CD14-positive monocyte (primary cell): ENCODE measurements around the gene NOL6. TPM values are rescaled to one million over a fixed set of nuclear protein-coding genes. Genes with fewer than 3 reads are reported as not detected.

Experiments used
- DNase-seq, 3 donors: peaks; one replicate each; pipeline ENCODE4 v3.0.0-alpha.2; 2011 to 2022
- H2AFZ ChIP-seq: 2 replicates; pipeline ENCODE4 v1.6.0; 2012; ENCODE audit warnings: mild to moderate bottlenecking, low read depth, low read length, inconsistent platforms; ENCODE audit not compliant: insufficient read depth, poor library complexity, severe bottlenecking
- H3K27ac ChIP-seq, 2 donors: 1 replicate in 1 of 2; 2 replicates in 1 of 2; pipeline ENCODE4 v1.5.1; 2012 to 2013; ENCODE audit warnings: low read length in 2 of 2, control low read depth in 1 of 2, inconsistent platforms in 1 of 2, low read depth in 1 of 2, mild to moderate bottlenecking in 1 of 2
- H3K27me3 ChIP-seq, 2 donors: one replicate each; pipeline versions ENCODE4 v1.6.0 to v1.6.1; 2011 to 2013; ENCODE audit warnings: low read length in 2 of 2; ENCODE audit not compliant: control insufficient read depth in 2 of 2, insufficient read depth in 2 of 2
- H3K36me3 ChIP-seq, 2 donors: replicated peaks in 1 of 2; 1 replicate in 1 of 2; 2 replicates in 1 of 2; pipeline versions ENCODE4 v1.5.1 to v1.6.1; 2012 to 2013; ENCODE audit warnings: low read length in 2 of 2, control low read depth in 1 of 2, inconsistent platforms in 1 of 2, mild to moderate bottlenecking in 1 of 2; ENCODE audit not compliant: insufficient read depth in 2 of 2, control insufficient read depth in 1 of 2
- H3K4me1 ChIP-seq, 2 donors: 1 replicate in 1 of 2; 2 replicates in 1 of 2; pipeline versions ENCODE4 v1.5.1 to v1.6.1; 2012 to 2013; ENCODE audit warnings: low read length in 2 of 2, control low read depth in 1 of 2, inconsistent platforms in 1 of 2, mild to moderate bottlenecking in 1 of 2, moderate library complexity in 1 of 2; ENCODE audit not compliant: insufficient read depth in 2 of 2, control insufficient read depth in 1 of 2
- H3K4me2 ChIP-seq: replicated peaks from 2 replicates; pipeline ENCODE3; 2012; ENCODE audit warnings: low read length, moderate library complexity, mild to moderate bottlenecking; ENCODE audit not compliant: poor library complexity, severe bottlenecking; ENCODE audit errors: extremely low read depth
- H3K4me3 ChIP-seq, 3 experiments: fragments of 200-600 bp in 1 of 3; sonication (generic) in 1 of 3; replicated peaks in 1 of 3; 1 replicate in 2 of 3; 2 replicates in 1 of 3; pipeline ENCODE4 v1.5.1; 2011 to 2013; ENCODE audit warnings: low read length in 3 of 3, mild to moderate bottlenecking in 3 of 3, control low read depth in 2 of 3, low read depth in 2 of 3, inconsistent platforms in 1 of 3, moderate library complexity in 1 of 3
- H3K79me2 ChIP-seq: 2 replicates; pipeline ENCODE4 v1.6.0; 2012; ENCODE audit warnings: mild to moderate bottlenecking, control low read depth, inconsistent platforms, low read length, moderate library complexity; ENCODE audit not compliant: insufficient read depth
- H3K9ac ChIP-seq: 2 replicates; pipeline ENCODE4 v1.6.0; 2017; ENCODE audit warnings: low read length, mild to moderate bottlenecking; ENCODE audit not compliant: insufficient read depth, poor library complexity, severe bottlenecking
- H3K9me3 ChIP-seq, 2 donors: replicated peaks in 1 of 2; 1 replicate in 1 of 2; 2 replicates in 1 of 2; pipeline versions ENCODE4 v1.5.1 to v1.6.1; 2012 to 2013; ENCODE audit warnings: low read length in 2 of 2, control low read depth in 1 of 2; ENCODE audit not compliant: control insufficient read depth in 1 of 2, insufficient read depth in 1 of 2
- H4K20me1 ChIP-seq: 2 replicates; pipeline ENCODE4 v1.6.0; 2012; ENCODE audit warnings: mild to moderate bottlenecking, low read length, control low read depth, moderate library complexity; ENCODE audit not compliant: insufficient read depth
- H3K27ac Mint-ChIP-seq, 7 donors: one replicate each; pipeline ENCODE4 v1.8.0; 2020; ENCODE audit warnings: mild to moderate bottlenecking in 7 of 7, mixed read lengths in 7 of 7, moderate library complexity in 6 of 7, inconsistent platforms in 2 of 7
- H3K27me3 Mint-ChIP-seq, 3 donors: one replicate each; pipeline ENCODE4 v1.8.0; 2021 to 2022; ENCODE audit warnings: low read depth in 3 of 3, mild to moderate bottlenecking in 3 of 3, mixed read lengths in 3 of 3, moderate library complexity in 3 of 3, inconsistent platforms in 1 of 3
- H3K36me3 Mint-ChIP-seq, 2 donors: one replicate each; pipeline ENCODE4 v1.8.0; 2020; ENCODE audit warnings: mixed read lengths in 2 of 2, inconsistent platforms in 1 of 2, mild to moderate bottlenecking in 1 of 2
- H3K4me1 Mint-ChIP-seq: one replicate; pipeline ENCODE4 v1.8.0; 2020; ENCODE audit warnings: mild to moderate bottlenecking, mixed read lengths
- H3K4me3 Mint-ChIP-seq, 2 donors: one replicate each; pipeline ENCODE4 v1.8.0; 2020; ENCODE audit warnings: mild to moderate bottlenecking in 2 of 2, mixed read lengths in 2 of 2, moderate library complexity in 1 of 2
- H3K9me3 Mint-ChIP-seq, 7 donors: one replicate each; pipeline ENCODE4 v1.8.0; 2020 to 2022; ENCODE audit warnings: mixed read lengths in 7 of 7, mild to moderate bottlenecking in 6 of 7, moderate library complexity in 6 of 7, inconsistent platforms in 2 of 7
- CTCF ChIP-seq: fragments of 200-600 bp; IDR thresholded peaks from one replicate; pipeline ENCODE4 v1.8.0; 2022; ENCODE audit warnings: antibody characterized with exemption, mild to moderate bottlenecking
- WGBS: methylation state at CpG from one replicate; pipeline ENCODE4 v1.1.5; 2013; ENCODE audit warnings: missing lambda C conversion rate; ENCODE audit not compliant: insufficient coverage; 5-methylcytosine and 5-hydroxymethylcytosine counted together
- intact Hi-C, 2 donors: fragments of 100-400 bp; cut with micrococcal nuclease; formaldehyde crosslinking; loops; one replicate each; pipeline versions ENCODE4 v1.15.0 to v1.15.1; 2023
- polyA plus RNA-seq, 3 donors: library from polyadenylated mRNA; depleted of rRNA in 1 of 3; unstranded in 2 of 3; stranded (reverse) in 1 of 3; fragments of 300-500 nt in 2 of 3; fragments of >200 nt in 1 of 3; fragmentation: Illumina TruSeq in 2 of 3; gene quantifications; 1 replicate in 2 of 3; 2 replicates in 1 of 3; pipeline ENCODE4 v1.2.3, GENCODE V29; 2012 to 2021

NOL6 gene
- polyA plus RNA-seq, 3 donors = 4.6 to 21.9 (median 10.1) TPM

GRCh38 chr9:33472881-33473615 lies 676 bp downstream of the NOL6 start:
- DNase-seq = no peak
- H3K4me2 ChIP-seq = peak overlapping the region; percentile 96
- H3K4me1 ChIP-seq = peaks cover 16 to 19% of the 10 kb centered on the region in 2 donors
- WGBS = 9% methylated on average over 18 of the region's 18 CpGs
- H3K4me3 Mint-ChIP-seq = peak overlapping the region; percentile 99 to 100
- H3K36me3 ChIP-seq = peaks cover 34 to 44% of the 10 kb centered on the region in 2 donors
- no peaks in the 10 kb centered on the region for H3K27me3 Mint-ChIP-seq
- peaks cover 39 to 44% of the 10 kb centered on the region in 2 donors for H3K36me3 Mint-ChIP-seq
- no peaks in the 10 kb centered on the region for H3K9me3 ChIP-seq
- H3K27ac ChIP-seq = peak overlapping the region; percentile 42 to 77
- peak overlapping the region; percentile 86 to 97 (median 93) for H3K27ac Mint-ChIP-seq
- no peak for TF ChIP-seq CTCF
- H3K79me2 ChIP-seq = peaks cover 24% of the 10 kb centered on the region
- no peaks in the 10 kb centered on the region for H4K20me1 ChIP-seq
- H3K4me1 Mint-ChIP-seq = peaks cover 16% of the 10 kb centered on the region
- no peaks in the 10 kb centered on the region for H3K27me3 ChIP-seq
- peaks cover 0 to 2% (median 0%) of the 10 kb centered on the region in 7 donors for H3K9me3 Mint-ChIP-seq
- intact Hi-C loops = loop anchor here in 1 of 2 donors (10.0 kb wide), 2 partner anchors 178 to 448 kb away; partner anchors contain the start of genes DNAJA1 and NFX1
- peak overlapping the region; percentile 80 for H3K9ac ChIP-seq
- peak overlapping the region; percentile 82 to 99 (median 97) for H3K4me3 ChIP-seq
- H2AFZ ChIP-seq = peak overlapping the region; percentile 93

- no peak for DNase-seq
- WGBS = 95% methylated on average over 12 of the region's 16 CpGs
- H3K79me2 ChIP-seq = peaks cover 24% of the 10 kb centered on the region
- TF ChIP-seq CTCF = no peak
- intact Hi-C loops = loop anchor here in 1 of 2 donors (10.0 kb wide), 2 partner anchors 178 to 448 kb away; partner anchors contain the start of genes DNAJA1 and NFX1
- no peaks in the 10 kb centered on the region for H3K9me3 ChIP-seq
- peaks cover 41 to 51% of the 10 kb centered on the region in 2 donors for H3K36me3 ChIP-seq
- H3K9me3 Mint-ChIP-seq = peaks cover 0 to 2% (median 0%) of the 10 kb centered on the region in 7 donors
- H3K4me3 Mint-ChIP-seq = no peak overlapping the region
- H3K27ac ChIP-seq = peak overlapping the region in 1 of 2 donors; percentile 26
- H3K36me3 Mint-ChIP-seq = peaks cover 45 to 51% of the 10 kb centered on the region in 2 donors
- H3K4me1 Mint-ChIP-seq = peaks cover 16% of the 10 kb centered on the region
- no peaks in the 10 kb centered on the region for H3K27me3 ChIP-seq
- no peak overlapping the region for H3K4me2 ChIP-seq
- no peaks in the 10 kb centered on the region for H4K20me1 ChIP-seq
- H3K4me3 ChIP-seq = peak overlapping the region in 1 of 3 experiments; percentile 97
- H2AFZ ChIP-seq = no peak overlapping the region
- H3K4me1 ChIP-seq = peaks cover 16 to 19% of the 10 kb centered on the region in 2 donors
- H3K9ac ChIP-seq = no peak overlapping the region
- peak overlapping the region in 3 of 7 donors; percentile 50 to 97 (median 91) for H3K27ac Mint-ChIP-seq
- no peaks in the 10 kb centered on the region for H3K27me3 Mint-ChIP-seq
These were observed 1.4 kb downstream of the NOL6 start for GRCh38 chr9:33472171-33472880.
